Calu3 (cell line): Measurements from ENCODE around the gene SRI. TPM values are rescaled to one million over a fixed set of nuclear protein-coding genes. Genes with fewer than 3 reads are reported as not detected.

Experiments used
- BruUV-seq: library from RNA; stranded (reverse); fragments of 400-500 nt; replicated peaks from 2 replicates; lab custom pipeline; 2021; lab: Mats Ljungman, UMichigan
- CTCF ChIA-PET: fragments of 300-600 bp; sonication (Branson Sonifier 250); formaldehyde crosslinking; loops from one replicate; lab custom pipeline; 2022; ENCODE audit warnings: antibody characterized with exemption; lab: Charles Lee
- DNase-seq: peaks from one replicate; pipeline ENCODE4 v3.0.0; 2022
- H3K27ac Mint-ChIP-seq: one replicate; pipeline ENCODE4 v1.8.0; 2022; ENCODE audit warnings: mixed read lengths; ENCODE audit not compliant: unreplicated experiment
- H3K27me3 Mint-ChIP-seq: one replicate; pipeline ENCODE4 v1.8.0; 2022; ENCODE audit warnings: mixed read lengths; ENCODE audit not compliant: unreplicated experiment
- H3K36me3 Mint-ChIP-seq: one replicate; pipeline ENCODE4 v1.8.0; 2022; ENCODE audit warnings: mild to moderate bottlenecking, moderate library complexity, mixed read lengths; ENCODE audit not compliant: insufficient read depth, unreplicated experiment
- H3K4me1 Mint-ChIP-seq: one replicate; pipeline ENCODE4 v1.8.0; 2022; ENCODE audit warnings: mild to moderate bottlenecking, low read depth, mixed read lengths; ENCODE audit not compliant: unreplicated experiment
- H3K4me3 Mint-ChIP-seq: one replicate; pipeline ENCODE4 v1.8.0; 2022; ENCODE audit warnings: mild to moderate bottlenecking, low read depth, moderate library complexity, mixed read lengths; ENCODE audit not compliant: unreplicated experiment
- H3K9me3 Mint-ChIP-seq: one replicate; pipeline ENCODE4 v1.8.0; 2022; ENCODE audit warnings: low read depth, mixed read lengths; ENCODE audit not compliant: unreplicated experiment
- intact Hi-C: fragments of 100-400 bp; cut with micrococcal nuclease; formaldehyde crosslinking; loops from one replicate; pipeline ENCODE4 v1.10.0; 2022; ENCODE audit not compliant: unreplicated experiment
- total RNA-seq: library from RNA; stranded (reverse); gene quantifications from 2 replicates; pipeline ENCODE4 v1.2.3, GENCODE V29; 2022
- TF ChIP-seq, protein P1 (sequence below): fragments of 200-600 bp; IDR thresholded peaks from one replicate; pipeline ENCODE4 v1.8.0; 2022; ENCODE audit warnings: antibody characterized with exemption; ENCODE audit not compliant: unreplicated experiment

Gene SRI
- total RNA-seq, 1 experiment from 2014 or later: 173 TPM

DNA sequence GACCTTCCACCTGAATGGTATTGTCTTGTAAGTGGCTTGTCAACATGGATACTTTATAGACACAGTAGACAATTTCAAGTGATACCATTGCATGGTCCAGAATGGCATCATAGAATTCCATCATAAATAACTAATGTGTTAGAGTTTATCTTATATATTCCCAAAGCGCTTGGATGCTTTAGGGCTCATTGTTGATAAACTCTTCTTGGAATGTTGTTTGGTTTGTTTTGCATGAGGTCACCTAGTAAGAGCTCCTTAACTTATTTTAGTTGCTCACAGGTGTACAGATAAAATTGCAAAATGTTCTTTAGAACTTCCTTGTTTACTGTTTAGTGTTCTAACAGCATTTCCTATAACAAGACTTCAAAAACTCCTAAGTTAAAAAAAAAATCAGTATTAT is 36.8 kb downstream of the SRI start:
- CTCF ChIA-PET: no interaction called here
- TF ChIP-seq, protein P1, sequence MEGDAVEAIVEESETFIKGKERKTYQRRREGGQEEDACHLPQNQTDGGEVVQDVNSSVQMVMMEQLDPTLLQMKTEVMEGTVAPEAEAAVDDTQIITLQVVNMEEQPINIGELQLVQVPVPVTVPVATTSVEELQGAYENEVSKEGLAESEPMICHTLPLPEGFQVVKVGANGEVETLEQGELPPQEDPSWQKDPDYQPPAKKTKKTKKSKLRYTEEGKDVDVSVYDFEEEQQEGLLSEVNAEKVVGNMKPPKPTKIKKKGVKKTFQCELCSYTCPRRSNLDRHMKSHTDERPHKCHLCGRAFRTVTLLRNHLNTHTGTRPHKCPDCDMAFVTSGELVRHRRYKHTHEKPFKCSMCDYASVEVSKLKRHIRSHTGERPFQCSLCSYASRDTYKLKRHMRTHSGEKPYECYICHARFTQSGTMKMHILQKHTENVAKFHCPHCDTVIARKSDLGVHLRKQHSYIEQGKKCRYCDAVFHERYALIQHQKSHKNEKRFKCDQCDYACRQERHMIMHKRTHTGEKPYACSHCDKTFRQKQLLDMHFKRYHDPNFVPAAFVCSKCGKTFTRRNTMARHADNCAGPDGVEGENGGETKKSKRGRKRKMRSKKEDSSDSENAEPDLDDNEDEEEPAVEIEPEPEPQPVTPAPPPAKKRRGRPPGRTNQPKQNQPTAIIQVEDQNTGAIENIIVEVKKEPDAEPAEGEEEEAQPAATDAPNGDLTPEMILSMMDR: no peak
- Mint-ChIP-seq H3K27ac (no peak overlapping the region), H3K4me1 (no peaks in the 10 kb centered on the region), H3K36me3 (no peaks in the 10 kb centered on the region), H3K4me3 (no peak overlapping the region), H3K27me3 (no peaks in the 10 kb centered on the region), H3K9me3 (no peaks in the 10 kb centered on the region)
- intact Hi-C loops: no loop called here
- no TSS peak for BruUV-seq
- DNase-seq: no peak

DNA sequence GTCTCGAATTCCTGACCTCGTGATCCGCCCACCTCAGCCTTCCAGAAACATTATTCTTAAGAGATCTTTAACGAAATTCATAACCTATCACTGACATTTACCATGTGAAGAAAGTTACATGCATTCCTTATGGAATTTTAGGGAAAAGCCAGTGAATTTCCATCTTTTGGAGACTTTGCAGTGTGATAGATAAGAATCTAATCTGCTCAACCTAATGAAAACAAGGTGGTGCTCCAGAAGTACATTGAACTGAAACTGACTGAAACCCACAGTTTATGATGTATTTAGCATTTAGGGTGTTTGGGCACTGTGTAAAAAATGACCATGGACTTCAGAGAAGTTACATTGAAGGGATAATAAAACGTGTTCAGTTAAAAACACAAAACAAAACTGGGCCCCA is 43.6 kb downstream of the SRI start:
- TF ChIP-seq, protein P1: no peak
- Mint-ChIP-seq H3K4me3 (no peak overlapping the region), H3K27ac (no peak overlapping the region), H3K9me3 (no peaks in the 10 kb centered on the region), H3K4me1 (peaks cover 4% of the 10 kb centered on the region), H3K36me3 (no peaks in the 10 kb centered on the region), H3K27me3 (no peaks in the 10 kb centered on the region)
- no TSS peak for BruUV-seq
- intact Hi-C loops: no loop called here
- no peak for DNase-seq
- CTCF ChIA-PET: no interaction called here

DNA sequence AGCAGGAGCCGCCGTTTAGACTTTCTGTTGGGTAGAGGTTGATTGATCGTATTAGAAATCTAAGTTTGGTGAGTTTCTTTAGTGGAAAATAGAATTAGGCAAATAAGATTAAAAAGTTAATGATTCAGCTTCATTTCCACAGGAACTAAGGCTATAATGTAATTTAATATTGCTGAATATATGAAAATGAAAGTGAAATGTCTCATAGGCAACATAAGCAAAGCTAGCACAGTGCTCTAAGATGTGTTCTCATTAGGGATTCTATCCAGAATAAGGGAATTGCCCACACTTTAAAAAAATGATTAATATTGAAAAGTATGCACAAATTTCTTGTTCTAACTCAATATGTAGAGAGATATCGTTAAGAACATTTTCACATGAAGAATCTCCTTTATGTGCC is 47.0 kb downstream of the SRI start:
- TF ChIP-seq, protein P1: no peak
- Mint-ChIP-seq H3K4me3 (no peak overlapping the region), H3K36me3 (no peaks in the 10 kb centered on the region), H3K27me3 (no peaks in the 10 kb centered on the region), H3K9me3 (no peaks in the 10 kb centered on the region), H3K4me1 (peaks cover 9% of the 10 kb centered on the region), H3K27ac (no peak overlapping the region)
- BruUV-seq: no TSS peak
- intact Hi-C loops: no loop called here
- DNase-seq: no peak
- CTCF ChIA-PET: no interaction called here

DNA sequence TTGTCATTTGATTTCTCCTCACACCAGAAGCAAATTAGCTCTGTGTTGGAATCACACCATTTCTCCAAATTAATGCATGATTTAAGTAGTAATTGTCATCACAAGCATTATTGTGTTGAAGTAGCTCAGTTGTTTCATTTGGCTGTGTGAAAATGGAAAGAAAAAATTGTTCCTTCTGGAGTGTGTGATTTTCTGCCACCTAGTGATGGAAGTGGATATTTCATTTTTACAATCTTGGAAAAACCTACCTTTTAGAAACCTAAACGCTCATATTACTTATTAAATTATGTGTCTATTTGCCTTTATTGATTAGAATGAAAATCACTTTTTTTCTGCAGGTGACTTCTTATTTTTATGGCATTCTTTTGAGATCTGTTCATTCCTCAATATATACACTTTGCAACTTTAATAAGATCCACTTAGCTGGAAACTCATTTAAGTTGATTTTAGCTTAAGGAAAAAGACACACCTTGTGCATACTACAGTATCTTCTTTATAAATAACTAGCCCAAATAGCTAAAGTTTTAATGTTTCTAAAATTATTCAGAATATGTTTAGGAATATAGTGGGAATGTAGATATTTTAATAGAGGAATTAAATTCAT is 50.0 kb downstream of the SRI start:
- BruUV-seq: no TSS peak
- Mint-ChIP-seq H3K27me3 (no peaks in the 10 kb centered on the region), H3K4me3 (no peak overlapping the region), H3K36me3 (no peaks in the 10 kb centered on the region), H3K9me3 (no peaks in the 10 kb centered on the region), H3K4me1 (peaks cover 9% of the 10 kb centered on the region), H3K27ac (no peak overlapping the region)
- intact Hi-C loops: loop anchor here (5.0 kb wide), 1 partner anchor 373 kb away; no protein-coding TSS in a partner anchor
- CTCF ChIA-PET: interaction anchor here (0.5 to 1.2 kb wide), 2 partner anchors 29 to 235 kb away, joined by 4 to 5 read pairs; no protein-coding TSS in a partner anchor
- TF ChIP-seq, protein P1: no peak
- no peak for DNase-seq
